Fibroblast of peridontal ligament (primary cell): ENCODE measurements around the gene DSE.

Source experiments
- DNase-seq: peaks from one replicate; pipeline ENCODE4 v3.0.0-alpha.2; 2010; ENCODE audit errors: extremely low read depth

DSE gene

GRCh38 chr6:116445102-116445501 is 74.4 kb downstream of the DSE start:
- DNase-seq = peak; percentile 55

DNA sequence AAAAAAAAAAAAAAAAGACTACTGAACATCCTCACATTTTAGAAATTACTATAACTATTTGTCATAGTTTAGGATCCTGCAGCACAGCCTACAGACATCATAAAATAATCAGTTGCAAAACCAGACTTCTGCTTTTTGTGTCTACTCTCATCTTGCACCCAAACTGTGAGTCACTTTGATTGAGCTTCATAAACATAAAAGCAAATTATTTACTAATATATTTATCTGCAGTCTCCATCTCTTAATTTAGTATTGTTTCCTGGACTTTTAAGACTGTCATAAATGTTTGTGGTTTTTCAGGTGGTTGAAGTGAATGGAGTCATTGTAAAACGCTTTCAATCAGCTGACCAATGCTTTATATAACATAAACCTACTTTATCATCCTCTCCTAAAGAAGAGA is 75.7 kb downstream of the DSE start:
- peak; percentile 22 for DNase-seq

DNA sequence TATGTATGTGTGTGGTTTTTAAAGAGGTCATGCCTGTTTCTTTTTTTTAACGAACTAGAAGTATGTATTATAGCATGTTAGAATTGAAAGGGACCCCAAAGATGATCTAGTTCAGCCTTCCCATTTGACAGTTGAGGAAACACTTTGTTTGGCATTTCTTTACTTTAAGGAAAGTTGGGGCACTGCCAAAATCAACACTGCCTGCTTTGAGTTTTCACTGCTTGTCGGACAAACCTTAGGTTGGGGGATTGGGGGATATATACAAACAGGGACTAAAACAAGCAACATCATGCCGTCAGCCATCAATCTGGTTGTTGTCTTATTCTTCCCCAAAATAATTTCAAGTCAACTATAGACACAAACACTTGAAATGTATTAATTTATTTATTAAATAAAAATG is 76.3 kb downstream of the DSE start:
- no peak for DNase-seq

- DNase-seq = peak; percentile 98
Measured at GRCh38 chr6:116447496-116448011, 76.8 kb downstream of the DSE start.

DNA sequence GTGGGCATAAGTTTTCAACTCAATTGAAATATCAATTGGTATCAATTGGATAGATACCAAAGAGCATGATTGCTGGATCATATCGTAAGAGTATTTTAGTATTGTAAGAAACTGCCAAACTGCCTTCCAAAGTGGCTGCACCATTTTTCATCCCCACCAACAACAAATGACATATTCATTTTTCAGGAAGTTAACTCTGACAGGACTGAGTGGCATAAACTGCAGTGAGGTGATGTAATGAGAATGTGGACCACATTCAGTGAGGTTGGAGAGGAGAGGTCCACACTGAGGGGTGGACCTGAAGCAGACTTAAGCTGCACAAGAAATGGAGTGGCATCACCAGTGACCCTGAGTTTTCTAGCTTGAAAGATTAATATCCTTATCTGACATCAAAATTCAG is 78.8 kb downstream of the DSE start:
- no peak for DNase-seq

- DNase-seq = no peak
Measured at GRCh38 chr6:116450185-116450710, 79.5 kb downstream of the DSE start.

GRCh38 chr6:116450769-116451740 is 80.3 kb downstream of the DSE start:
- no peak for DNase-seq

DNA sequence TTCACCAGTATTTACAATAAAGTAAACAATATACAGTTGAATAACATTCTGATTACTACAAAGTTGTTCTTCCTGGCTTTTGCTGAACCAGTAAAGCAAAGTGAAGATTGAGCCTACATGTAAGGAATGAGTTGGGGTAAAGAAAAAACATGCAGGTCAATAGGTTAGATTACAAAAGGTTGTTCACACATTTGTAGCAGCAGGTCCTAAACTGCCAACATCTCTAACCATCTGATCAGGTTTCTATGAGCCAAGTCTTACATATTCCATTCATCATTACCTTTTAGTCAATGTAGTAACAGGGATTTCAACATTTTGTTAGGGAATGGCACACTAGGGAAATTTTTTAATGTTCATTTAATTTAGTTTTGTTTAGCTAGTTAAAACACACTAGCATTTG is 81.2 kb downstream of the DSE start:
- no peak for DNase-seq

DNA sequence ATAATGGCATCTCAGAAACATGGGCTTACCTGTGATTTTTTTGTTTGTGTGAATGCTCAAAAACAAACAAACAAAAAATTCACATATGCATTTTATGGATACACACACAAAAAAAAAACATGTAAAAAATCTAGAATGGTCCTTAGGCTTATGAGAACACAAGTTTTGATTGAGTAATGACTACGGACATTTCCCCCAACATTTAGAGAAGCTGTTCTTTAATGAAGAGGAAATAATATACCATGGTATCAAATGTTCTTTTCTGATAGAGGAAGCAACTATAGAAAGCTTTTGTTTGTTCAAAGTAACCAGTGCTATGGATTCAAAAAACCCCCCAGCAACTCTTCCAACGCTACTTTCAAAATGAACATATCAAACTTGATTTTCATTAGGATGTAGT is 81.8 kb downstream of the DSE start:
- no peak for DNase-seq

DNA sequence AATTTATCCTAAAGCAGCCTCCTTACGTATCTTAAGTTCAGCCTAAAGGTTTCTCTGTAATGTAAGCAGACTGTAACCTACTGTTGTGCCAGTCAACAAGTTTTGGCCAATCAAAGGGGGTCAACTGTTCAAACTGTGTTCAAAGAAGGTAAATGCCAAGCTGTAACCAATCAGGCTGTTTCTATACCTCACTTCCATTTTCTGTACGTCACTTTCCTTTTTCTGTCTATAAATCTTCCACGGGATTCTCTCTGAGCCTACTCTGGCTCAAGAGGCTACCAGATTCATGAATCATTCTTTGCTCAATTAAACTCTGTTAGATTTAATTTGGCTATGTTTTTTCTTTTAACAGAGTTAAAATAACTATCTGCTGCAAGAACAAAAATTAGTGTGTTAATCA is 85.4 kb downstream of the DSE start:
- no peak for DNase-seq

GRCh38 chr6:116456927-116457326 is 86.2 kb downstream of the DSE start:
- DNase-seq = no peak

DNA sequence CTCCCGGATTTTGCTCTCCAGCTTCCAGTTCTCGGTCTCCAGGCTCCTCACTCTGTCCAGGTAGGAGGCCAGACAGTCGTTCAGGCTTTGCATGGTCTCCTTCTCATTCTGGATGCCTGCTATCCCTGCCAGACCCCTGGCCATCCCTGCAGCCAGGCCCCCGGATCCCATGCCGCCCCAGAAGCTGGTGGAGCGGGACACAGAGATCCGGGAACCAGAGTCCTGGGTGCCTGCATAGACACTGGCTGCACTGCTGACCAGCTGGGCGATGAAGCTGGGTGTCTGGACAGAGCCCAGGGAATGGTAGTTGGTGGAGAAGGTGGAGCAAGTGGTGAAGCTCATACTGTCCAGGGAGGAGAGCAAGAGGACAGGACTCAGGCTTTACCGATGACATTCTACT is 87.5 kb downstream of the DSE start:
- DNase-seq = no peak

DNA sequence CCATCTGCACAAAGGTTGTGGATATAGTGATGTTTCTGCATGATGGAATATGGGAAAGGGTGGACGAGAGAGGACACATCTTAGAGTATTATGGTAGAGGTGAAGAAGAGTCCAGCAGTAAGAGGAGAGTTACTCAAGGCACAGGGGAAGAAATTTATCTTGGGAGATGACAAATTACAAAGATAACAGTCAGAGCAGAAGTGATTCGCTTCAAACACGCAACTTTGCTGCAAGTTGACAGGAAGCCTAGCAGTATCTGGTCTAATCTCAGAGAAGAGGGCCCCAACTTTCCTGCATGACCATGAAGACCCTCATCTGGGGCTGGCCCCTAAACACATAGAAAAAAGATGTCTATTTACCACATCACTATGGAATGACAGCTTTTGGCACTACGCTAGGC is 89.2 kb downstream of the DSE start:
- DNase-seq = no peak

DNA sequence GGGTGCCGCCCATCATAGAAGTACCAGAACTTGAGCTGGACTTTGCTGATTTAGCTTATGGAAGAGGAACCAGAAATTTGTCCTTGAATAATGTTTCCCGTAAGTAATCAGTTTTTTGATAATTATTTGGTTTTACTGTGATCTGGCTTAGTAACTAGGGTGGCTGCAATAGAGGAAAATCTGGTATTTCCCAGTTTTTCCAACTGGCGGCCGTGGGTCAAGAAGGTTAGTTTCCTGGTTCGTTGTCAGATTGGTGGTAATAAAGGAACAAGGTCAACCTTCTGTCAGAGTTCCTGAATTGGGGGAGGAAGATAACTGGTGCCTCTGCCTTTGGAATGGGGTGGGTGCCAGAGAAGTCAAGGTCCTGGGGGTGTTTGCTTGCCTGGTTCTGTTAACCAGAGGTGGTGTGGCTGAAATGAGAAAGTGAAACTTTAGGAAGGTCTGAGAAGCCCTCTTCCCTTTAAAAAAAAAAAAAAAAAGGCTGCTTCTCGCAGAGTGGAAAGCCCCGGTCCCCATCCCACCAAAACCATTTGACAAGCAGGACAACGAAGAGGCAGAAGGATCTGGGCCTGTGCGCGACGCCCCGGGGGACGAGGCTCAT is 90.7 kb downstream of the DSE start, which contains the start of gene CALHM6:
CALHM6 (plus strand) TSS at position 45 of the 601 bp plus-strand sequence; CDS start at position 600, 555 bp downstream.
- no peak for DNase-seq

- peak; percentile 40 for DNase-seq
Measured at GRCh38 chr6:116461932-116462885, 91.5 kb downstream of the DSE start.

GRCh38 chr6:116463301-116463700 is 92.6 kb downstream of the DSE start:
- peak; percentile 18 for DNase-seq

DNA sequence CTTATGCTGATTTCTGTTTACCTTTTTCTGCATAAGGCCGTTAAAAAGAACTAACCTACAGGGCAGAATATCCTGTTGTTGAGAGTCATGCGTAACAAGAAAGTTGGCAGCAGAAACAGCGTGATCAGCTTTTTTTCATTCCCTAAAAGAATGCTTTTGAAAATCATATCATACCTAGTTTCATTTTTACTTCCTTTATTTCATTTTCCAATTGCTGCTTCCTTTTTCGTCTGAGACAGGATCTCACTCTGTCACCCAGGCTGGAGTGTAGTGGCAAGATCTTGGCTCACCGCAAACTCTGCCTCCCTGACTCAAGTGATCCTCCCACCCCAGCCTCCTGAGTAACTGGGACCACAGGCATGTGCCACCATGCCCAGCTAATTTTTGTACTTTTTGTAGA is 94.5 kb downstream of the DSE start:
- no peak for DNase-seq

GRCh38 chr6:116467096-116467495 is 96.3 kb downstream of the DSE start:
- DNase-seq = no peak

DNA sequence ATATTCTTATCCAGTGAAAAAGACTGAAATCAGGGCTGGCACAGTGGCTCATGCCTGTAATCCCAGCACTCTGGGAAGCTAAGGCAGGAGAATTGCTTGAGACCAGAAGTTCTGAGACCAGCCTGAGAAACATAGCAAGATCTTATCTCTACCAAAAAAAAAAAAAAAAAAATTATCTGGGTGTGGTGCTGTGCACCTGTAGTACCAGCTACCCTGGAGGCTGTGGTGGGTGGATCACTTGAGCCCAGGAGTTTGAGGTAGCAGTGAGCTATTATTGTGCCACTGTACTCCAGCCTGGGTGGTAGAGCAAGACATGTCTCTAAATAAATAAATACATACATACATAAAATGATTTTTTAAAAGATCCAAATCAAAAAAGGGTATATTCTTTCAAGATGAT is 96.8 kb downstream of the DSE start:
- no peak for DNase-seq

DNA sequence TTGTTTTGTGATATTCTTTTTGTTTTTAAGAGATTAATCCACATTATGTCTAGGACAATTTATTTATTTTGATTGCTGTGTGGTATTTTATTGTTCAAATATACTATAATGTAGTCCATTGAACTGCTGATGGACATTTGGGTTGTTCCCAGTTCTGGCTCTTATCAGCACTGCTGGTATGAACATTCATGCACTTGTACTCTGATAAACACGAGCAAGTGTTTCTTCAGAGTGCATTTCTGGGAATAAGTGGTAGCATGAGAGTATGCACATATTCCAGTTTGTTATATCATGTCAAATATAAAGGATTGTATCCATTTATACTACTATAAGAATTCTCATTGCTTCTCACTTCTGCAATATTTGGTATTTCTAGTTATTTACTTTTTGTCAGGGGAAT is 97.5 kb downstream of the DSE start:
- no peak for DNase-seq

DNA sequence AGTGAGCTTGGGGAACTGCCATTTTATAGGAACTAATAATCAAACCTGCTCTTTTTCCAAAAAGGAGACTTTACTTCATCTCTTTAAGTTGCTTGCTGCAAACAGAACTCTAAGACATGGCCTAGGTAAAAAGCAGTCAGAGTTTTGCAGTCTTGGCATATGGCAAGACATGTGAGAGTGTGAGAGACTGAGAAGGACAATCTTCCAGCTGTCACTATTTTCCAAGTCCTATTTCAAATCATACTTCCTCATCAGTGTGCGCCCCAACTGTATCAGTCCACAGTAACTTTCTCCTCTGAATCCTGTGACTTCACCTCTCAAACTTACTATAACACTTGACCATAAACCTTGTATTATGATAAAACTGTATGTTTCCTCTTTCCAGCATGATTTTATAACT is 100.8 kb downstream of the DSE start:
- no peak for DNase-seq

DNA sequence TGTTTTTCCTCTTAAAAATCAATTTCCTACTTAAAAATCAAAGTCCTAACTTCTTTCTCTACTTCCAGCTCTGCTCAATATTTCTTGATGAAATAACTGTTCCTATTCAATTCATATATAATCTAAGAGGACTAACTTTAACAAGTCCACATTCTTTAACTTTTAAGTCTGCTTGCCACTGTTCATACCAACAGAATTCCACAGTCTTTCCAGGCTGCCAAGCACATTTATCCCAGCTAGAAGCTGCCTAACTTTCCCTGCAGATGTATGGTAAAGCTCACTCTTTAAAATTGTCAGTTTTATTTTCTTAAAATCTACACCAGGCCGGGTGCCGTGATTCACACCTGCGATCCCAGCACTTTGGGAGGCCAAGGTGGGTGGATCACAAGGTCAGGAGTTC is 102.0 kb downstream of the DSE start:
- peak; percentile 68 for DNase-seq
